ENCODE measurements around the gene AGAP1. TPM values are rescaled to one million over a fixed set of nuclear protein-coding genes. Genes with fewer than 3 reads are reported as not detected.

The AGAP1 gene
- total RNA-seq, 1 experiment from 2014 or later: 25.8 TPM

DNA sequence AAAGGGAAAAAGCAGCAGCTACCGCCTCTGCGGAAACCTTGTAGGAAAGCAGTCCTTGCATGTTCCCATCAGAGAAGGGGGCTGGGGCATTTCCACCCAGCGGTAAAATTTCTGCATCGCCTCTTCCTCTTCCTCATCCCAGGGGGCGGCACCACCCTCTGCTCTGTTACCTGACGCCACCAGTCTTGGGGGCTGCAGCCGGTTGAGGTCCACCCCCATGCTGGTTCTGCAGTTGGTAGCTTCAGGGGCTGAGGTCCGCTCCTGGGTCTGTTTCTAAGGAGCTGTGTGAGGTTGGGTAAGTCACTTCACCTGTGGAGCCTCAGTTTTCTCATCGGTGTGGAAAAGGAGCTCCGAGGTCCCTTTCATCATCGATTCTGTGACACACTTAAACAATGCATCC lies 14.2 kb upstream of the AGAP1 start:
- no peak overlapping the region for H2AK5ac ChIP-seq (ENCODE audit: insufficient read length, low read length)
- Mint-ChIP-seq H3K4me3 (no peak overlapping the region), H3K36me3 (ENCODE audit: insufficient read depth in 1 of 3, low read depth in 3 of 3) (no peaks in the 10 kb centered on the region), H3K27ac (no peak overlapping the region; a peak in 1 of 7 replicates), H3K9me3 (peaks cover 5 to 12% of the 10 kb centered on the region in 2 experiments; a peak in 4 of 5 replicates), H3K27me3 (ENCODE audit: low read depth) (peaks cover 2% of the 10 kb centered on the region), H3K4me1 (no peaks in the 10 kb centered on the region)
- H3K4me1 ChIP-seq (ENCODE audit: insufficient read depth, low read length): no peaks in the 10 kb centered on the region
- no peak overlapping the region for H2BK15ac ChIP-seq (ENCODE audit: low read depth, low read length)
- H3K9ac ChIP-seq (ENCODE audit: extremely low read depth, insufficient read length, low read length): no peak overlapping the region
- no peak overlapping the region for H2BK20ac ChIP-seq (ENCODE audit: low read depth, low read length, poor library complexity, severe bottlenecking)
- H3K18ac ChIP-seq (ENCODE audit: insufficient read length, low read depth, low read length): no peak overlapping the region
- H3K23ac ChIP-seq (ENCODE audit: insufficient read length, low read depth, low read length): no peak overlapping the region
- DNase-seq: no peak
- H2BK5ac ChIP-seq (ENCODE audit: insufficient read length, low read length): no peak overlapping the region
- no peaks in the 10 kb centered on the region for H3K79me2 ChIP-seq (ENCODE audit: insufficient read depth, low read length)
- no CpG with 5 or more reads among the region's 11 CpGs for WGBS (ENCODE audit: extremely low coverage, insufficient read length, low lambda C conversion rate)
- no peak overlapping the region for H3T11ph ChIP-seq (ENCODE audit: low read length)
- no peak overlapping the region for H3K4ac ChIP-seq (ENCODE audit: low read depth, low read length)
- no peak overlapping the region for H4K8ac ChIP-seq (replicated peaks; ENCODE audit: insufficient read length, low read depth, low read length)
- TF ChIP-seq, protein P1, sequence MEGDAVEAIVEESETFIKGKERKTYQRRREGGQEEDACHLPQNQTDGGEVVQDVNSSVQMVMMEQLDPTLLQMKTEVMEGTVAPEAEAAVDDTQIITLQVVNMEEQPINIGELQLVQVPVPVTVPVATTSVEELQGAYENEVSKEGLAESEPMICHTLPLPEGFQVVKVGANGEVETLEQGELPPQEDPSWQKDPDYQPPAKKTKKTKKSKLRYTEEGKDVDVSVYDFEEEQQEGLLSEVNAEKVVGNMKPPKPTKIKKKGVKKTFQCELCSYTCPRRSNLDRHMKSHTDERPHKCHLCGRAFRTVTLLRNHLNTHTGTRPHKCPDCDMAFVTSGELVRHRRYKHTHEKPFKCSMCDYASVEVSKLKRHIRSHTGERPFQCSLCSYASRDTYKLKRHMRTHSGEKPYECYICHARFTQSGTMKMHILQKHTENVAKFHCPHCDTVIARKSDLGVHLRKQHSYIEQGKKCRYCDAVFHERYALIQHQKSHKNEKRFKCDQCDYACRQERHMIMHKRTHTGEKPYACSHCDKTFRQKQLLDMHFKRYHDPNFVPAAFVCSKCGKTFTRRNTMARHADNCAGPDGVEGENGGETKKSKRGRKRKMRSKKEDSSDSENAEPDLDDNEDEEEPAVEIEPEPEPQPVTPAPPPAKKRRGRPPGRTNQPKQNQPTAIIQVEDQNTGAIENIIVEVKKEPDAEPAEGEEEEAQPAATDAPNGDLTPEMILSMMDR (conservative IDR thresholded peaks at IDR 0.05): no peak
- H4K5ac ChIP-seq (ENCODE audit: insufficient read length, low read depth, low read length): no peak overlapping the region
- no peak overlapping the region for H4K91ac ChIP-seq (ENCODE audit: insufficient read length, low read depth, low read length)
- H2BK12ac ChIP-seq (ENCODE audit: insufficient read length, low read depth, low read length): no peak overlapping the region
- no peaks in the 10 kb centered on the region for H4K20me1 ChIP-seq (ENCODE audit: control insufficient read depth, insufficient read depth, insufficient read length)
- no peak overlapping the region for H3K27ac ChIP-seq (ENCODE audit: insufficient read length, low read depth, low read length)
- H3K27me3 ChIP-seq (ENCODE audit: insufficient read depth, low read length): no peaks in the 10 kb centered on the region
- H3K23me2 ChIP-seq (ENCODE audit: insufficient read length, low read depth, low read length, poor library complexity, severe bottlenecking): no peaks in the 10 kb centered on the region
- no peak overlapping the region for H3K14ac ChIP-seq (ENCODE audit: insufficient read depth, low read length)
- H3K56ac ChIP-seq (ENCODE audit: insufficient read length, low read depth, low read length): no peak overlapping the region
- no peak overlapping the region for H2AFZ ChIP-seq (ENCODE audit: low read length)
- no peak overlapping the region for H2BK120ac ChIP-seq (ENCODE audit: low read depth, low read length, poor library complexity, severe bottlenecking)
- no peaks in the 10 kb centered on the region for H3K9me3 ChIP-seq (ENCODE audit: control insufficient read depth, low read depth, low read length)
- no peak overlapping the region for H3K4me2 ChIP-seq (ENCODE audit: insufficient read depth, insufficient read length, low read length)
- H3K79me1 ChIP-seq (ENCODE audit: insufficient read depth, low read depth, low read length, poor library complexity, severe bottlenecking): no peaks in the 10 kb centered on the region

Data from H9 (cell line).